ENCODE results near the gene NINL.

DNA sequence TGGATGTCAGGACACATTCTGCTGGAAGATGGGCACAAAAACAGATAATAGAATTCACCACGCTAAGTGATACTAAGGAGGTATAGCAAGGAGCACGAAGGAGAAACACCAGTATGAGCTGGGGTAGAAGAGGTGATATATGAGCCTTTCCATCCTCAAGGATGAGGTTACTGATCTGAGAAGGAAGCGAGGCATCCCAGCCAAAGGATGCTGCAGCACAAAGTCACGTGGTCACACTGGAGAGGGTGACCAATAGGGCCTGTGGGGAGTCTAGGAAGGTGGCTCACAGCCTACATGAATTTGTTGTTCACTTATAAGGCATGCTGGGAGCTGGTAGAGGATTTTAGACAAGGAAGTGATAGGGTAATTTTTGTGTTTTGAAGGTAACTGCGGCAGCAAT is 176.4 kb downstream of the NINL start:
- TF ChIP-seq, protein P1, sequence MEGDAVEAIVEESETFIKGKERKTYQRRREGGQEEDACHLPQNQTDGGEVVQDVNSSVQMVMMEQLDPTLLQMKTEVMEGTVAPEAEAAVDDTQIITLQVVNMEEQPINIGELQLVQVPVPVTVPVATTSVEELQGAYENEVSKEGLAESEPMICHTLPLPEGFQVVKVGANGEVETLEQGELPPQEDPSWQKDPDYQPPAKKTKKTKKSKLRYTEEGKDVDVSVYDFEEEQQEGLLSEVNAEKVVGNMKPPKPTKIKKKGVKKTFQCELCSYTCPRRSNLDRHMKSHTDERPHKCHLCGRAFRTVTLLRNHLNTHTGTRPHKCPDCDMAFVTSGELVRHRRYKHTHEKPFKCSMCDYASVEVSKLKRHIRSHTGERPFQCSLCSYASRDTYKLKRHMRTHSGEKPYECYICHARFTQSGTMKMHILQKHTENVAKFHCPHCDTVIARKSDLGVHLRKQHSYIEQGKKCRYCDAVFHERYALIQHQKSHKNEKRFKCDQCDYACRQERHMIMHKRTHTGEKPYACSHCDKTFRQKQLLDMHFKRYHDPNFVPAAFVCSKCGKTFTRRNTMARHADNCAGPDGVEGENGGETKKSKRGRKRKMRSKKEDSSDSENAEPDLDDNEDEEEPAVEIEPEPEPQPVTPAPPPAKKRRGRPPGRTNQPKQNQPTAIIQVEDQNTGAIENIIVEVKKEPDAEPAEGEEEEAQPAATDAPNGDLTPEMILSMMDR (IDR thresholded peaks at IDR 0.05; ENCODE audit: low read depth, low read length, poor library complexity, severe bottlenecking) = no peak
- no peak for TF ChIP-seq EZH2phosphoT487 (IDR thresholded peaks at IDR 0.05; ENCODE audit: borderline replicate concordance, low read length)

Data from DOHH2 (cell line).